Transverse colon (tissue), 4 donors: ENCODE results near the gene RALGPS2.

Experiments
- EP300 ChIP-seq: sonication (generic); formaldehyde crosslinking; IDR thresholded peaks from one replicate; pipeline ENCODE4 v1.6.1; 2017; ENCODE audit warnings: antibody characterized with exemption, low read depth
- POLR2AphosphoS5 ChIP-seq, 3 donors: sonication (generic); formaldehyde crosslinking; IDR thresholded peaks; one replicate each; pipeline ENCODE4 v1.6.1; 2016; ENCODE audit warnings: antibody characterized with exemption in 3 of 3
- TF ChIP-seq, protein P1 (sequence below), 5 experiments: fragments of 200-600 bp in 3 of 5; fragments of 450-650 bp in 2 of 5; sonication (generic) in 3 of 5; IDR thresholded peaks; 1 replicate in 2 of 5; 2 replicates in 3 of 5; pipeline ENCODE4 v1.5.1; 2016 to 2017; ENCODE audit warnings: antibody characterized with exemption in 5 of 5, inconsistent platforms in 3 of 5, mild to moderate bottlenecking in 2 of 5, moderate library complexity in 1 of 5

DNA sequence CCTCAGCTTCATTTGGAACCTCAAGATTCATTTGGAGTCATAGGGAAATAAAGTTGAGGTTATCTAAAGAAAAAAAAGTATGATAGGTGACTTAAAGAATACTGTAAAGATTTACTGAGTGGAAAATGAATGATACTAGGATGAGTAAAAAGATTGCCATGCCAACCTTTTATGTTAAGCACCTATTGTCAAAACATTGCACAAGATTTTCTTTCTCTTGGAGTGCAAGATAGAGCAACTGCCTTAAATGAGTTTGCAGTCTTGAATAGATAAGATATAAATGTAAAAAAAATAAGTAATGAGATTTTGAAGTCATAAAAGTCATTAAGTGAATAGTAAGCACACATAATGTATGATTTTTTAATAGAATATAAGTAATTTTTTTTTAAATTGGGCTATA lies 150.9 kb downstream of the RALGPS2 start:
- no peak for TF ChIP-seq EP300
- TF ChIP-seq, protein P1, sequence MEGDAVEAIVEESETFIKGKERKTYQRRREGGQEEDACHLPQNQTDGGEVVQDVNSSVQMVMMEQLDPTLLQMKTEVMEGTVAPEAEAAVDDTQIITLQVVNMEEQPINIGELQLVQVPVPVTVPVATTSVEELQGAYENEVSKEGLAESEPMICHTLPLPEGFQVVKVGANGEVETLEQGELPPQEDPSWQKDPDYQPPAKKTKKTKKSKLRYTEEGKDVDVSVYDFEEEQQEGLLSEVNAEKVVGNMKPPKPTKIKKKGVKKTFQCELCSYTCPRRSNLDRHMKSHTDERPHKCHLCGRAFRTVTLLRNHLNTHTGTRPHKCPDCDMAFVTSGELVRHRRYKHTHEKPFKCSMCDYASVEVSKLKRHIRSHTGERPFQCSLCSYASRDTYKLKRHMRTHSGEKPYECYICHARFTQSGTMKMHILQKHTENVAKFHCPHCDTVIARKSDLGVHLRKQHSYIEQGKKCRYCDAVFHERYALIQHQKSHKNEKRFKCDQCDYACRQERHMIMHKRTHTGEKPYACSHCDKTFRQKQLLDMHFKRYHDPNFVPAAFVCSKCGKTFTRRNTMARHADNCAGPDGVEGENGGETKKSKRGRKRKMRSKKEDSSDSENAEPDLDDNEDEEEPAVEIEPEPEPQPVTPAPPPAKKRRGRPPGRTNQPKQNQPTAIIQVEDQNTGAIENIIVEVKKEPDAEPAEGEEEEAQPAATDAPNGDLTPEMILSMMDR (IDR thresholded peaks at IDR 0.05) = no peak
- TF ChIP-seq POLR2AphosphoS5 (IDR thresholded peaks at IDR 0.05) = no peak
